Measurements from ENCODE around the gene RAB36. TPM values are rescaled to one million over a fixed set of nuclear protein-coding genes. Genes with fewer than 3 reads are reported as not detected.

Gene RAB36
- total RNA-seq, 1 experiment from 2014 or later: 1.8 TPM

- TF ChIP-seq AR (CRISPR knock-in tag; IDR thresholded peaks at IDR 0.05): no peak
- TF ChIP-seq MYBL2 (CRISPR knock-in tag; IDR thresholded peaks at IDR 0.05): no peak
- no peak for TF ChIP-seq RORB (CRISPR knock-in tag; IDR thresholded peaks at IDR 0.05)
- no peak for TF ChIP-seq HMGXB4 (CRISPR knock-in tag; IDR thresholded peaks at IDR 0.05)
- TF ChIP-seq ZNF671 (CRISPR knock-in tag; IDR thresholded peaks at IDR 0.05): no peak
- no peak for TF ChIP-seq TP53 (CRISPR knock-in tag; IDR thresholded peaks at IDR 0.05)
- TF ChIP-seq ESRRA (CRISPR knock-in tag; IDR thresholded peaks at IDR 0.05; ENCODE audit: borderline replicate concordance): no peak
- no peak for TF ChIP-seq NFE2L1 (CRISPR knock-in tag; IDR thresholded peaks at IDR 0.05)
- TF ChIP-seq NR2C2 (CRISPR knock-in tag; IDR thresholded peaks at IDR 0.05): no peak
- TF ChIP-seq SP1 (CRISPR knock-in tag; conservative IDR thresholded peaks at IDR 0.05): no peak
- TF ChIP-seq ZNF416 (CRISPR knock-in tag; IDR thresholded peaks at IDR 0.05): no peak
- TF ChIP-seq CBFB (CRISPR knock-in tag; IDR thresholded peaks at IDR 0.05; ENCODE audit: low read depth): no peak
These were observed 9.2 kb downstream of the RAB36 start (continued) for GRCh38 chr22:23154461-23154860.

- H3K4me3 Mint-ChIP-seq: no peak overlapping the region
- CTCF ChIA-PET: interaction anchor here (1.2 to 5.7 kb wide), 8 partner anchors 9 to 197 kb away, joined by 3 to 72 read pairs (median 26); partner anchors contain the start of gene RAB36
- DNase-seq (ENCODE audit: low spot score): no peak
- no peaks in the 10 kb centered on the region for H3K36me3 Mint-ChIP-seq
- no peaks in the 10 kb centered on the region for H3K9me3 Mint-ChIP-seq
- H3K4me1 Mint-ChIP-seq: peaks cover 33% of the 10 kb centered on the region
- H3K27me3 Mint-ChIP-seq (ENCODE audit: low read depth): no peaks in the 10 kb centered on the region; the same call in 1 of the 2 replicates
- TF ChIP-seq USF2 (CRISPR knock-in tag; IDR thresholded peaks at IDR 0.05): no peak
- TF ChIP-seq NFYB (CRISPR knock-in tag; conservative IDR thresholded peaks at IDR 0.05; ENCODE audit: low read depth): no peak
- no peak for TF ChIP-seq PRRX2 (CRISPR knock-in tag; IDR thresholded peaks at IDR 0.05)
- no peak for TF ChIP-seq NR2C2 (CRISPR knock-in tag; IDR thresholded peaks at IDR 0.05)
- no peak for TF ChIP-seq E2F1 (CRISPR knock-in tag; IDR thresholded peaks at IDR 0.05)
- no peak for TF ChIP-seq ZNF425 (CRISPR knock-in tag; conservative IDR thresholded peaks at IDR 0.05)
- TF ChIP-seq ZNF263 (CRISPR knock-in tag; IDR thresholded peaks at IDR 0.05; ENCODE audit: low read depth): no peak
- no peak for TF ChIP-seq GRHL2 (CRISPR knock-in tag; IDR thresholded peaks at IDR 0.05; ENCODE audit: insufficient replicate concordance, severe bottlenecking)
- no peak for TF ChIP-seq ZNF281 (CRISPR knock-in tag; IDR thresholded peaks at IDR 0.05)
- no peak for TF ChIP-seq ZNF232 (CRISPR knock-in tag; IDR thresholded peaks at IDR 0.05)
- TF ChIP-seq SMAD3 (CRISPR knock-in tag; IDR thresholded peaks at IDR 0.05; ENCODE audit: borderline replicate concordance): no peak
- TF ChIP-seq HMGA2 (CRISPR knock-in tag; IDR thresholded peaks at IDR 0.05): no peak
- no peak for TF ChIP-seq ELF4 (CRISPR knock-in tag; IDR thresholded peaks at IDR 0.05; ENCODE audit: low read depth)
- TF ChIP-seq CBFB (CRISPR knock-in tag; IDR thresholded peaks at IDR 0.05; ENCODE audit: low read depth): no peak
- TF ChIP-seq CREB1 (CRISPR knock-in tag; IDR thresholded peaks at IDR 0.05): no peak
- no peak for ATAC-seq
- H3K27ac Mint-ChIP-seq: no peak overlapping the region
- POLR2A ChIA-PET: interaction anchor here (0.5 kb wide), 1 partner anchor 422 kb away, joined by 5 read pairs; no protein-coding TSS in a partner anchor
These were observed 9.9 kb downstream of the RAB36 start for GRCh38 chr22:23155143-23155542.
